Lower leg skin (tissue), 4 donors: ENCODE data around the gene TUBGCP6. TPM values are rescaled to one million over a fixed set of nuclear protein-coding genes. Genes with fewer than 3 reads are reported as not detected.
"Not testable (repeated sequence)": the region's sequence is repeated elsewhere in the genome, so short reads cannot be mapped to it uniquely, and the experiment has no call there.

Experiments
- DNase-seq, 2 donors: peaks; one replicate each; pipeline ENCODE4 v3.0.0-alpha.2; 2019; ENCODE audit warnings: low spot score in 2 of 2
- H3K4me3 ChIP-seq: fragments of 200-600 bp; sonication (generic); 2 replicates; pipeline ENCODE4 v1.5.1; 2017; ENCODE audit warnings: mild to moderate bottlenecking, low read depth; ENCODE audit not compliant: poor library complexity, severe bottlenecking
- POLR2A ChIP-seq, 2 donors: fragments of 450-650 bp; IDR thresholded peaks; one replicate each; pipeline ENCODE4 v1.6.1; 2016 to 2017; ENCODE audit warnings: antibody characterized with exemption in 2 of 2, mild to moderate bottlenecking in 1 of 2, moderate library complexity in 1 of 2
- WGBS, 2 donors: methylation state at CpG; one replicate each; pipeline ENCODE4 v1.1.5; 2018; 5-methylcytosine and 5-hydroxymethylcytosine counted together
- intact Hi-C: fragments of 100-400 bp; cut with DNase I; formaldehyde crosslinking; loops from one replicate; pipeline ENCODE4 v1.15.0; 2023; ENCODE audit warnings: low total_unique reads
- total RNA-seq, 4 donors: library from RNA; depleted of rRNA; stranded (reverse); fragments of >200 nt; gene quantifications; one replicate each; pipeline ENCODE4 v1.1.0, GENCODE V29; 2016
- TF ChIP-seq, protein P1 (sequence below), 3 donors: fragments of 450-650 bp; IDR thresholded peaks; one replicate each; pipeline ENCODE4 v1.5.1; 2016; ENCODE audit warnings: antibody characterized with exemption in 3 of 3, mild to moderate bottlenecking in 3 of 3, moderate library complexity in 2 of 3

TUBGCP6 gene
- total RNA-seq, 4 donors from 2014 or later = 37.1 to 67.0 (median 52.5) TPM

DNA sequence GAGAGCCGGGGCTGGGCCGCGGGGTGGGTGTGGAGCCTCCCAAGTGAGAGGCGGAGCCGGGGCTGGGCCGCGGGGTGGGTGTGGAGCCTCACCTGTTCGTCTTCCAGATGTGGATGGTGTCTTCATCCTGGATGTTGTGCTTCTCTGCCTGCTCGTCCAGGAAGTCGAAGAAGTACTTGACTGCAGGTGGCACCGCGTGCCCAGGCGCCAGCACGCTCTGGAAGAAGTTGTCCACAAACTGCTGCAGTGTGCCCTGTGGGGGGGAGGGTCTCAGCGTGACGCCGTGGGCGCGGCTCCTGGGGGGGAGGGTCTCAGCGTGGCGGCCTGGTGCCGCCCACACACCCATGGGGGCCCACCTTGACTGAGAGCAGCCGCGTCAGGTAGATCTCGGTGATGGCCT is 32.9 kb upstream of the TUBGCP6 start:
- intact Hi-C loops = loop anchor here (10.0 kb wide), 1 partner anchor 47 kb away; the partner anchor contains the start of gene DENND6B
- no peak for DNase-seq
- WGBS, 2 donors = 76 to 77% methylated on average over 22 to 25 of the region's 25 CpGs
- no peak overlapping the region for H3K4me3 ChIP-seq
- TF ChIP-seq, protein P1, sequence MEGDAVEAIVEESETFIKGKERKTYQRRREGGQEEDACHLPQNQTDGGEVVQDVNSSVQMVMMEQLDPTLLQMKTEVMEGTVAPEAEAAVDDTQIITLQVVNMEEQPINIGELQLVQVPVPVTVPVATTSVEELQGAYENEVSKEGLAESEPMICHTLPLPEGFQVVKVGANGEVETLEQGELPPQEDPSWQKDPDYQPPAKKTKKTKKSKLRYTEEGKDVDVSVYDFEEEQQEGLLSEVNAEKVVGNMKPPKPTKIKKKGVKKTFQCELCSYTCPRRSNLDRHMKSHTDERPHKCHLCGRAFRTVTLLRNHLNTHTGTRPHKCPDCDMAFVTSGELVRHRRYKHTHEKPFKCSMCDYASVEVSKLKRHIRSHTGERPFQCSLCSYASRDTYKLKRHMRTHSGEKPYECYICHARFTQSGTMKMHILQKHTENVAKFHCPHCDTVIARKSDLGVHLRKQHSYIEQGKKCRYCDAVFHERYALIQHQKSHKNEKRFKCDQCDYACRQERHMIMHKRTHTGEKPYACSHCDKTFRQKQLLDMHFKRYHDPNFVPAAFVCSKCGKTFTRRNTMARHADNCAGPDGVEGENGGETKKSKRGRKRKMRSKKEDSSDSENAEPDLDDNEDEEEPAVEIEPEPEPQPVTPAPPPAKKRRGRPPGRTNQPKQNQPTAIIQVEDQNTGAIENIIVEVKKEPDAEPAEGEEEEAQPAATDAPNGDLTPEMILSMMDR (IDR thresholded peaks at IDR 0.05) = no peak

DNA sequence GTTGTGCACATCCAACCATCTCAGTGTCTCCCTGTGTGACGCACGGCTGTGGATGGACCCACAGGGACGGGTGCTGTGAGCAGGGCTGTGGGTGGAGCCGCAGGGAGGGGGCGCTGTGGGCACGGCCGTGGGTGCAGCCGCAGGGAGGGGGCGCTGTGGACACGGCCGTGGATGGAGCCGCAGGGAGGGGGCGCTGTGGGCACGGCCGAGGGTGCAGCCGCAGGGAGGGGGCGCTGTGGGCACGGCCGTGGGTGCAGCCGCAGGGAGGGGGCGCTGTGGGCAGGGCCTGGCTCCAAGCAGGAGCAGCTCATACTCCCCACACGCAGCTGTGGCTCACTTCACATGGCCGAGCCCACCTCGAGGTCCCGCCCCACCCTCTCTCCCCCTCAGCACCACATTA is 31.3 kb upstream of the TUBGCP6 start:
- DNase-seq = no peak
- intact Hi-C loops = loop anchor here (10.0 kb wide), 1 partner anchor 49 kb away; the partner anchor contains the start of gene DENND6B
- TF ChIP-seq POLR2A (IDR thresholded peaks at IDR 0.05) = no peak
- TF ChIP-seq, protein P1 (IDR thresholded peaks at IDR 0.05) = no peak
- no peak overlapping the region for H3K4me3 ChIP-seq
- 51 to 54% methylated on average over 25 of the region's 25 CpGs for WGBS, 2 donors

DNA sequence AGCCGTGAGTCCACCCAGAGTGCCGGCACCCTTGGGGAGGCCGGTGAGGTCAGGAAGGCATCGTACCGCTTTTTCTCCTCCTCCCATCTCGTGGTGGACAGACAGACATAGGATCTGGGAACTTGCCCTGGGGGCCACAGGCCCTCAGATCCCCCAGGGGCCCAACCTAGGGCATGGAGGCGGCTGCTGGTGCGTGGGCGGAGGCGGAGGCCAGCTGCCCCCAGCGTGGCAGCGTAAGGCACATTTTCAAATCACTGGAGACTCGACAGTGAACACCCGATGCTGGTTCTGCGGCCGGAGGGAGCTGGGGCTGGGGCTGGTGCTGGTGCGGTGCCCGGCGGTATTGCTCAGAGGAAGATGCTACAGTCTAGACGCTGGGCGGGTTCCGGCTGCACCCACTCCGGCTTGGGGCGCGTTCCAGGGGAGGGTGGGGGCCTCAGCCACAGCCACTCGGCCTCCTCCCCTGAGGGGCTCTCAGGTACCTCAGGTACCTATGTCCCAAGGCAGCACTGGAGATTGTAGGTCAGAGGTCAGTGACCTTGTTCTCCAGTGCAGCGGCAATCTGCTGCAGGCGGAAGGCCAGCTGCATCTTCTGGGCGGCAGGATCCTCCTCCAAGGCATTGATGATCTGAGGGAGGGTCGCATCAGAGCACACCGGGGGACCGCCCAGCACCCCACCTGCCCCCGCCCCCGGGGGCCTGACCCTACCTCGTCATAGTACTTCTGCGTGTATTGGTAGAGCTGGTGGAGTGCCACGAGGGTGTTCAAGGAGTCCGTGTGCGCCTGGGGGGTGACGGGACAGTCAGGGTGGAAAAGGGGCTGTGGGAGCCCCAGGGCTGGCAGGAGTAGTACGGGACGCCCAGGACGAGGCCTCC is 30.6 kb upstream of the TUBGCP6 start:
- no peak for DNase-seq
- H3K4me3 ChIP-seq = no peak overlapping the region
- WGBS, 2 donors = 74 to 78% methylated on average over 34 to 37 of the region's 43 CpGs
- intact Hi-C loops = loop anchor here (10.0 kb wide), 1 partner anchor 49 kb away; the partner anchor contains the start of gene DENND6B
- TF ChIP-seq, protein P1 (IDR thresholded peaks at IDR 0.05) = no peak
- no peak for TF ChIP-seq POLR2A (IDR thresholded peaks at IDR 0.05)

DNA sequence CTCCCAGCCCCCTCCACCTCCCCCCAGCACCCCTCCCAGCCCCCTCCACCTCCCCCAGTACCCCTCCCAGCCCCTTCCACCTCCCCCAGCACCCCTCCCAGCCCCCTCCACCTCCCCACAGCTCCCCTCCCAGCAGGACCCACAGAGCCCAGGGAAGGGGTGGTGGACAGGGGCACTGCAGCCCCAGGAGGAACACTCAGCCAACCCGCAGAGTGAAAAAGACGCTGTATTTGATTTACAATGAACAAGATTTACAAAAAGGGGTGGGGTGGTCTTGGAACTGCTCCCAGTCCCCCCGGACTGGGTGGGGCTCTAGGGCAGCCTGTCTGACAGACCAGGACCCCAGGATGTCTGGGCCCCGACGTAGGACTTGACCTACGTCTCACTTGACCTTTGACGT is 29.9 kb upstream of the TUBGCP6 start:
- WGBS, 2 donors = 41 to 79% methylated on average over 3 to 7 of the region's 7 CpGs
- intact Hi-C loops = loop anchor here (10.0 kb wide), 1 partner anchor 50 kb away; the partner anchor contains the start of gene DENND6B
- no peak for DNase-seq
- no peak overlapping the region for H3K4me3 ChIP-seq
- TF ChIP-seq POLR2A (IDR thresholded peaks at IDR 0.05) = no peak

DNA sequence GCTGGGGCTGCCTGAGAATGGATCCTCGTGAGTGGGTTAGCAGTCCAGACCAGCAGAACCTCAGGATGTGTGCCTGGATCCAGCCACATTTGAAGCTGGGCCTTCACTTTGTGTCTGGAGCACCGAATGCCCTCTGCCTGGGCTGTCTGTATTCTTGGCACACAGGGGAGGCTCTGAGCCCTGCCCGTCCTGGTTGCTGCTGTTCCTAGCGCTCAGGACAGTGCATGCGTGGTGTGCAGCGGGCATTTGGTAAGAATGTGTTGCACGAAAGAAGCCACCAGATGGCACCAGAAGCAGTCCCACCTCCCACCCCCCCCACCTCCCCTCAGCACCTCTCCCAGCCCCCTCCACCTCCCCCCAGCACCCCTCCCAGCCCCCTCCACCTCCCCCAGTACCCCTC is 29.5 kb upstream of the TUBGCP6 start:
- intact Hi-C loops = loop anchor here (10.0 kb wide), 1 partner anchor 50 kb away; the partner anchor contains the start of gene DENND6B
- TF ChIP-seq, protein P1 (IDR thresholded peaks at IDR 0.05) = no peak
- TF ChIP-seq POLR2A (IDR thresholded peaks at IDR 0.05) = no peak
- DNase-seq = no peak
- H3K4me3 ChIP-seq = no peak overlapping the region
- WGBS, 2 donors = 23 to 27% methylated on average over 7 of the region's 7 CpGs

DNA sequence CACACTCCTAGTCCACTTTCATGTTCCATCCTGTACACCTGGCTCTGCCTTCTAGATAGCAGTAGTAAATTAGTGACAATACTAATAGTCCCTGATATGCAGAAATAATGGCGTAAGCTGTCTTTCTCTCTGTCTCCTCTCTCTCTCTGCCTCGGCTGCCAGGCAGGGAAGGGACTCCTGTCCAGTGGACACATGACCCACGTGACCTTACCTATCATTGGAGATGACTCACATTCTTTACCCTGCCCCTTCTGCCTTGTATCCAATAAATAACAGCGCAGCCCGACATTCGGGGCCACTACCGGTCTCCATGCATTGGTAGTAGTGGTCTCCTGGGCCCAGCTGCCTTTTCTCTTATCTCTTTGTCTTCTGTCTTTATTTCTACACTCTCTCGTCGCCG is 29.0 kb upstream of the TUBGCP6 start:
- not testable (repeated sequence) for H3K4me3 ChIP-seq, DNase-seq
- WGBS, 2 donors = 80 to 84% methylated on average over 10 of the region's 10 CpGs
- intact Hi-C loops = loop anchor here (10.0 kb wide), 1 partner anchor 51 kb away; the partner anchor contains the start of gene DENND6B

DNA sequence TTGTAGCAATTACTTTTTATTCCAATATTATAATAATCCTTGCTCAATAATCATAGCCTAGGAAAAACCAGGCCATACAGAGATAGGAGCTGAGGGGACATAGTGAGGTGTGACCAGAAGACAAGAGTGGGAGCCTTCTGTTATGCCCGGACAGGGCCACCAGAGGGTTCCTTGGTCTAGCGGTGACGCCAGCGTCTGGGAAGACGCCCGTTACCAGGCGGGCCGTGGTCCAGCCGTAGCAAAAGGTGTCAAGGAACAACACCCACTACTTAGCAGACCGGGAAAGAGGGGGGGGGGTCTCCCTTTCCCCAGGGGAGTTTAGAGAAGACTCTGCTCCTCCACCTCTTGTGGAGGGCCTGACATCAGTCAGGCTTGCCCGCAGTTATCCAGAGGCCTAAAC is 28.5 kb upstream of the TUBGCP6 start:
- H3K4me3 ChIP-seq, DNase-seq: not testable (repeated sequence)
- intact Hi-C loops = loop anchor here (10.0 kb wide), 1 partner anchor 51 kb away; the partner anchor contains the start of gene DENND6B
- WGBS, 2 donors = 27 to 39% methylated on average over 10 to 11 of the region's 11 CpGs
